Heart right ventricle (tissue), 16 donors: ENCODE results near the gene CCDC9B. TPM values are rescaled to one million over a fixed set of nuclear protein-coding genes. Genes with fewer than 3 reads are reported as not detected.

Experiments
- ATAC-seq, 8 donors: fragments of 200-7000 bp; cut with Tn5 transposase; one replicate each; pipeline ENCODE4 v1.9.1; 2020; ENCODE audit warnings: mild to moderate bottlenecking in 8 of 8, moderate library complexity in 8 of 8, moderate number of reproducible peaks in 1 of 8
- DNase-seq, 2 donors: peaks; one replicate each; pipeline ENCODE4 v3.0.0-alpha.2; 2020
- H3K27ac ChIP-seq, 10 donors: fragments of 200-600 bp; sonication (generic) in 2 of 10; one replicate each; pipeline versions ENCODE4 v1.5.0 to v1.8.0; 2020 to 2022; ENCODE audit warnings: mild to moderate bottlenecking in 3 of 10
- H3K27me3 ChIP-seq, 7 donors: fragments of 200-600 bp; one replicate each; pipeline ENCODE4 v1.8.0; 2021 to 2022; ENCODE audit warnings: mild to moderate bottlenecking in 2 of 7
- H3K36me3 ChIP-seq, 9 donors: fragments of 200-600 bp; sonication (generic) in 1 of 9; one replicate each; pipeline versions ENCODE4 v1.5.0 to v1.8.0; 2020 to 2022; ENCODE audit warnings: mild to moderate bottlenecking in 2 of 9
- H3K4me1 ChIP-seq, 9 donors: fragments of 200-600 bp; sonication (generic) in 1 of 9; one replicate each; pipeline versions ENCODE4 v1.5.0 to v1.8.0; 2020 to 2022; ENCODE audit warnings: mild to moderate bottlenecking in 4 of 9
- H3K4me3 ChIP-seq, 10 donors: fragments of 200-600 bp; sonication (generic) in 2 of 10; one replicate each; pipeline versions ENCODE4 v1.5.0 to v1.8.0; 2020 to 2022; ENCODE audit warnings: mild to moderate bottlenecking in 7 of 10, moderate library complexity in 2 of 10
- H3K9me3 ChIP-seq, 11 donors: fragments of 200-600 bp in 10 of 11; sonication (generic) in 2 of 11; one replicate each; pipeline versions ENCODE4 v1.5.0 to v1.8.0; 2013 to 2022; ENCODE audit warnings: mild to moderate bottlenecking in 2 of 11, control low read depth in 1 of 11, moderate library complexity in 1 of 11
- CTCF ChIP-seq, 9 donors: fragments of 200-600 bp; sonication (generic) in 2 of 9; IDR thresholded peaks; one replicate each; pipeline versions ENCODE4 v1.5.0 to v1.8.0; 2021 to 2022; ENCODE audit warnings: antibody characterized with exemption in 9 of 9, mild to moderate bottlenecking in 5 of 9, moderate library complexity in 1 of 9
- whole genome bisulfite sequencing, 2 donors: extraction: QIAGEN DNeasy Blood & Tissue Kit; methylation state at CpG; one replicate each; pipeline ENCODE4 v1.1.7; 2013; ENCODE audit warnings: inconsistent platforms in 1 of 2; 5-methylcytosine and 5-hydroxymethylcytosine counted together
- intact Hi-C, 10 donors: fragments of 100-400 bp; cut with DNase I; formaldehyde crosslinking; loops; one replicate each; pipeline versions ENCODE4 v1.11.1 to v1.14.2; 2022
- polyA plus RNA-seq, 2 donors: library from polyadenylated mRNA; stranded (reverse); fragments of 200-250 nt; gene quantifications; one replicate each; pipeline ENCODE4 v1.2.3, GENCODE V29; 2013
- total RNA-seq, 10 donors: library from RNA; stranded (reverse); fragmentation: NEBNext Ultra II Directional in 3 of 10; extraction: Animal tissue kit (Norgen Biotek cat#: 25700) in 3 of 10; gene quantifications; one replicate each; pipeline versions ENCODE4 v1.2.1 to v1.2.4, GENCODE V29; 2021 to 2023
- donor health status: Arrhythmogenic right ventricular cardiomyopathy.
- donor health status: ischemic (EF 13 %, LVEDD 7.1; RV severe dilation, severe dysfunction).
- donor health status: healthy with polysubstance abuse.
- donor health status: DM: no; HTN: yes; CAD: no.
- donor health status: DM: no; HTN: no; CAD: no.
- donor health status: ischemic (EF 25% LVEDD 6.9; RV normal size, moderate dysfunction).
- donor health status: ischemic (EF 25% LVEDD 5.7; RV mildly dilated, moderate dysfunction).
- donor health status: healthy.
- donor health status: DM: yes; HTN: yes; CAD: no.
- donor health status: Ischemic cardiomyopathy.
- donor health status: ischemic (EF 35%, LVEDD 5.7; RV mildly dilated, moderate dysfunction).
- donor health status: nonischemic (EF 11% LVEDD 7.7; RV severe dilation, severe dysfunction).
- donor health status: DM: yes; HTN: yes; CAD: no.
- donor health status: PGD.
- donor health status: ischemic (EF 29% LVEDD 5.4; RV normal size, mild dysfunction).
- donor health status: nonischemic (EF 23%, LVEDD 6.1; RV moderate dilation, normal function).

Gene CCDC9B
- total and polyA plus RNA-seq, 12 donors = 13.0 to 190 (median 144) TPM

- peaks cover 0 to 29% (median 0%) of the 10 kb centered on the region in 9 donors for H3K36me3 ChIP-seq
- DNase-seq (no peak), ATAC-seq (no peak)
- peak overlapping the region in 6 of 10 donors; percentile 5 to 57 (median 48) for H3K4me3 ChIP-seq
- H3K27me3 ChIP-seq = no peaks in the 10 kb centered on the region
- no peak for TF ChIP-seq CTCF (IDR thresholded peaks at IDR 0.05)
- intact Hi-C loops = no loop called here
- peaks cover 63 to 100% (median 91%) of the 10 kb centered on the region in 9 donors for H3K4me1 ChIP-seq
- H3K9me3 ChIP-seq = no peaks in the 10 kb centered on the region
- WGBS, 2 donors = 39 to 40% methylated on average over 19 of the region's 19 CpGs
- H3K27ac ChIP-seq = peak overlapping the region in 9 of 10 donors; percentile 95 to 99 (median 98)
Measured at GRCh38 chr15:40337597-40337996, 3.1 kb downstream of the CCDC9B start.

GRCh38 chr15:40336744-40337122 lies 4.0 kb downstream of the CCDC9B start:
- TF ChIP-seq CTCF (IDR thresholded peaks at IDR 0.05) = peak in 4 of 9 donors; percentile 14 to 33 (median 20)
- 55 to 73% methylated on average over 5 of the region's 5 CpGs for WGBS, 2 donors
- peaks cover 0 to 29% (median 0%) of the 10 kb centered on the region in 9 donors for H3K36me3 ChIP-seq
- intact Hi-C loops = no loop called here
- no peaks in the 10 kb centered on the region for H3K27me3 ChIP-seq
- H3K27ac ChIP-seq = peak overlapping the region in 9 of 10 donors; percentile 2 to 99 (median 98)
- H3K9me3 ChIP-seq = no peaks in the 10 kb centered on the region
- H3K4me3 ChIP-seq = no peak overlapping the region
- no peak for ATAC-seq
- DNase-seq = no peak
- H3K4me1 ChIP-seq = peaks cover 62 to 100% (median 85%) of the 10 kb centered on the region in 9 donors

DNA sequence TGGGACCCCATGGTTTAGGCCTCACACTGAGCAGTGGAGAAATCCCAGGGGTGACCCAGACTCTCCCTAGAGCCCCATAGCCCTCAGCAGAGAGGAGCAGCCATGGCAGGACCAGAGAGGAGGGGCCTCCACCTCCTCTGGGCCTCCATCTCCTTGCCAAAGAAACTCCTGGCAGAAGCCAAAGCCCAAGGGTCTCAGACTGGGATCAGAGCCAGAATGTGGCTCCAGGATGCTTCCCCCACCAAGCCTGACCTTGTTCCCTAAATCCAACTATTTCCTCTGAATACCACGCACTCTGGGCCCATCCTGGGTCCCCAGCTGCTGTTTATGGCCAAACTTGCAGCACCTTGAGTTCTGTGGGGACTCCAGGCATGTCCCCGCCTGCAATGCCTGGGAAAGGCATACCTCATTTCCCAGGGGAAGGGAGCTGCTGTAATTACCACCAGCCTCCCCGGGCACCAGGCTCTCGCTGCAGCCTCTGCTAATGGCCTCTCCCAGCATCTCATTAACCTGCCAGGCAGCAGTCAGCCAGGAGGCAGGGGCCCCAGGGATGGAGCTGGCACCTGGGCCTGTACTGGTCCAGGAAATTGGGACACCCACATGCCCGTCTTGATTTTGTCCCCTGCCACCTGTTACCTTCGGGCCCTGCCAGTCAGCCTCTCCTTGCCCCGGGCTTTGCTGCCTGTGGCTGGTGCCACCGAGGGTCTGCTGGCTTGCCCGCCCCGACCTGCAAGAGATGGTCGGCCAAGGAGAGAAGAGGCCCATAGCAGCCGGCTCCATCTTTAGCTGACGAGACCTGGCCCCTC lies 4.6 kb downstream of the CCDC9B start:
- peaks cover 0 to 29% (median 0%) of the 10 kb centered on the region in 9 donors for H3K36me3 ChIP-seq
- intact Hi-C loops = no loop called here
- no peaks in the 10 kb centered on the region for H3K27me3 ChIP-seq
- H3K4me3 ChIP-seq = no peak overlapping the region
- no peak for TF ChIP-seq CTCF (IDR thresholded peaks at IDR 0.05)
- no peaks in the 10 kb centered on the region for H3K9me3 ChIP-seq
- 81 to 82% methylated on average over 13 of the region's 13 CpGs for WGBS, 2 donors
- peaks cover 57 to 100% (median 82%) of the 10 kb centered on the region in 9 donors for H3K4me1 ChIP-seq
- peak overlapping the region in 9 of 10 donors; percentile 31 to 99 (median 91) for H3K27ac ChIP-seq
- no peak for DNase-seq
- ATAC-seq = no peak

DNA sequence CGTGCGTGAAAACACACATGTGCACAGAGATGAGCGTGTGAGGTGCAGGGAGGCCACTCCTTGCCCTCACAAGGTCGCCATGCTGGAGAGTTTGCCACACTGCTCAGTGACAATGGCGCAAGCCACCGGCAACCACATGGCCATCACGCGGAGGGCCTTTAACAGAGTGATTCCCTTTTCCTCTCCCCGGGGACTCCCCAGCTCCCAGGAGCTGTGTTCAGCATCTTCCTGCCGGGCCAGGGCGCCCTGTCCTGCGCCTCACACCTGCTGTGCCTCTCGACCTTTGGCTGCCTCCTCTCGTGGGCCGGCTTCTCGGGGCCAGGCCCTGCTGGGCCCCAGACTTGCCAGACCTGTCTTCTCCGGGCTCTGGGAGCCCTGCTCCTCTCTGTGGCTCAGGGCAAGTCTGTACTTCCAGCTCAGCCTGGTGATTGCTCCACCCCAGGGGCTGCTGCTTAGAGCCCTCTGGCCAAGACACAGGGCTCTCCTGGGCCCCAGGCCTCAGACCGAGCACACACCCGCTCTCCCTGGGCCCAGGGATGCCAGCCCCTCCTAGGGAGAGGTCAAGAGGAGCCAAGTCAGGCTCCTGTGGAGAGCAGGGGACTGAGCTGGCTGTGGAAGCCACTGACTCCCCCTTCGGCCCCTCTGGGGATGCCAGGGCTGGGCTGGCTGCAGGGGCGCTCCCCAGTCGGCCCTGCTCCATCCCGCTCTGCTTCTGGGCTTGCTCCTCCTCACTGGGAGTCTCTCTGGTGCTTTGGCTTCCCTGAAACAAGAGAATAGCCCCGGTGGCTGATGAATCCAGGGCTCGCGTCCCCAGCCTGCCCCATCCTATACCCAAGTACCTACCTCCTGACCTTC lies 5.6 kb downstream of the CCDC9B start:
- 83 to 85% methylated on average over 26 of the region's 26 CpGs for WGBS, 2 donors
- H3K27me3 ChIP-seq = no peaks in the 10 kb centered on the region
- H3K4me3 ChIP-seq = no peak overlapping the region
- peaks cover 0 to 29% (median 0%) of the 10 kb centered on the region in 9 donors for H3K36me3 ChIP-seq
- ATAC-seq (no peak), DNase-seq (no peak)
- intact Hi-C loops = no loop called here
- H3K4me1 ChIP-seq = peaks cover 47 to 100% (median 82%) of the 10 kb centered on the region in 9 donors
- no peaks in the 10 kb centered on the region for H3K9me3 ChIP-seq
- TF ChIP-seq CTCF (IDR thresholded peaks at IDR 0.05) = no peak
- H3K27ac ChIP-seq = peak overlapping the region in 9 of 10 donors; percentile 79 to 99 (median 83)
